ENCODE data around the gene DLST.

DNA sequence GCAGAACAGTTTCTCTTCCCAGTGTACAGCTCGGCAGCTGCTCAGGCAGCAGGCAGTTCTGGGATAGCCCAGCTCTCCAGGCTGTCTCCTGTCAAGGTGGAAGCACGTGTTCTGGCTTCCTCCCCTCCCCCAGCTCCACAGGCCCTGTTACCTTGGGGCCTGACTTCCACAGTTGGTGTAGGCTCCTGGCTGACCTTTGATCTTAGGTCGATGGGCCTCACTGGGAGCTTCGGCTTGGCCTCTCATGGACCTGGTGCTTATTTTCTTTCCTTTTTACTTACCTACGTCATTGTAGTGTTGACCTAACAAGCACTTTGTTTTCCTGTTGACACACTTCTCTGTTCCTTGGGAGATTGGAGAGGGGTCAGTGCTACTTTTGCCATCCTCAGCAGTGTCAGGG, 17.0 kb downstream of the DLST start:
- TF ChIP-seq, protein P1, sequence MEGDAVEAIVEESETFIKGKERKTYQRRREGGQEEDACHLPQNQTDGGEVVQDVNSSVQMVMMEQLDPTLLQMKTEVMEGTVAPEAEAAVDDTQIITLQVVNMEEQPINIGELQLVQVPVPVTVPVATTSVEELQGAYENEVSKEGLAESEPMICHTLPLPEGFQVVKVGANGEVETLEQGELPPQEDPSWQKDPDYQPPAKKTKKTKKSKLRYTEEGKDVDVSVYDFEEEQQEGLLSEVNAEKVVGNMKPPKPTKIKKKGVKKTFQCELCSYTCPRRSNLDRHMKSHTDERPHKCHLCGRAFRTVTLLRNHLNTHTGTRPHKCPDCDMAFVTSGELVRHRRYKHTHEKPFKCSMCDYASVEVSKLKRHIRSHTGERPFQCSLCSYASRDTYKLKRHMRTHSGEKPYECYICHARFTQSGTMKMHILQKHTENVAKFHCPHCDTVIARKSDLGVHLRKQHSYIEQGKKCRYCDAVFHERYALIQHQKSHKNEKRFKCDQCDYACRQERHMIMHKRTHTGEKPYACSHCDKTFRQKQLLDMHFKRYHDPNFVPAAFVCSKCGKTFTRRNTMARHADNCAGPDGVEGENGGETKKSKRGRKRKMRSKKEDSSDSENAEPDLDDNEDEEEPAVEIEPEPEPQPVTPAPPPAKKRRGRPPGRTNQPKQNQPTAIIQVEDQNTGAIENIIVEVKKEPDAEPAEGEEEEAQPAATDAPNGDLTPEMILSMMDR (IDR thresholded peaks at IDR 0.05; ENCODE audit: low read depth, low read length): no peak
- TF ChIP-seq EZH2phosphoT487 (IDR thresholded peaks at IDR 0.05; ENCODE audit: low read depth): no peak
